GM21528 (cell line): ENCODE data around the gene ANKS1B.
A peak's percentile ranks its signal among the peaks of the same experiment; 100 is the strongest.

ENCODE experiments used
- ATAC-seq: cut with Tn5 transposase; IDR thresholded peaks from one replicate; pipeline ENCODE4 v1.9.1; 2021; ENCODE audit warnings: mild to moderate bottlenecking, moderate library complexity; ENCODE audit not compliant: unreplicated experiment, low FRiP score

ANKS1B gene

GRCh38 chr12:99147130-99147529 is 837.6 kb downstream of the ANKS1B start:
- no peak for ATAC-seq

GRCh38 chr12:99146730-99147129 is 838.0 kb downstream of the ANKS1B start:
- no peak for ATAC-seq

- no peak for ATAC-seq
Observed at GRCh38 chr12:99146185-99146584, 838.6 kb downstream of the ANKS1B start.

- ATAC-seq = no peak
Observed at GRCh38 chr12:99142651-99143050, 842.1 kb downstream of the ANKS1B start.

GRCh38 chr12:99140017-99140720 is 844.6 kb downstream of the ANKS1B start:
- no peak for ATAC-seq

GRCh38 chr12:99138393-99138792 is 846.3 kb downstream of the ANKS1B start:
- ATAC-seq = no peak

- no peak for ATAC-seq
Observed at GRCh38 chr12:99137124-99137855, 847.4 kb downstream of the ANKS1B start.

GRCh38 chr12:99136516-99136915 is 848.2 kb downstream of the ANKS1B start:
- ATAC-seq = no peak

- ATAC-seq = no peak
Observed at GRCh38 chr12:99135376-99135775, 849.4 kb downstream of the ANKS1B start.

- ATAC-seq = no peak
Observed at GRCh38 chr12:99133401-99133800, 851.3 kb downstream of the ANKS1B start.

- no peak for ATAC-seq
Observed at GRCh38 chr12:99131751-99132199, 853.0 kb downstream of the ANKS1B start.

GRCh38 chr12:99130808-99131553 is 853.8 kb downstream of the ANKS1B start:
- peak; percentile 98 for ATAC-seq

- no peak for ATAC-seq
Observed at GRCh38 chr12:99128246-99128802, 856.4 kb downstream of the ANKS1B start.

- no peak for ATAC-seq
Observed at GRCh38 chr12:99122959-99123358, 861.8 kb downstream of the ANKS1B start.

- ATAC-seq = no peak
Observed at GRCh38 chr12:99122496-99122895, 862.2 kb downstream of the ANKS1B start.

GRCh38 chr12:99121546-99121945 is 863.2 kb downstream of the ANKS1B start:
- no peak for ATAC-seq

GRCh38 chr12:99119943-99120342 is 864.8 kb downstream of the ANKS1B start:
- ATAC-seq = no peak

GRCh38 chr12:99119449-99119848 is 865.3 kb downstream of the ANKS1B start:
- no peak for ATAC-seq

- ATAC-seq = no peak
Observed at GRCh38 chr12:99111600-99111999, 873.1 kb downstream of the ANKS1B start.

- ATAC-seq = no peak
Observed at GRCh38 chr12:99110868-99111267, 873.9 kb downstream of the ANKS1B start.

GRCh38 chr12:99110212-99110611 is 874.5 kb downstream of the ANKS1B start:
- no peak for ATAC-seq
